Spleen (tissue), 11 donors: ENCODE data around the gene GRIK4. TPM values are rescaled to one million over a fixed set of nuclear protein-coding genes. Genes with fewer than 3 reads are reported as not detected.
A peak's percentile ranks its signal among the peaks of the same experiment; 100 is the strongest.

ENCODE experiments used
- DNase-seq: peaks from one replicate; pipeline ENCODE4 v3.0.0-alpha.2; 2020
- H3K27ac ChIP-seq, 8 donors: fragments of 200-600 bp; sonication (generic) in 7 of 8; 1 replicate in 4 of 8; 2 replicates in 4 of 8; pipeline versions ENCODE4 v1.5.0 to v1.8.0; 2016 to 2021; ENCODE audit warnings: inconsistent platforms in 4 of 8, mild to moderate bottlenecking in 4 of 8, moderate library complexity in 1 of 8
- H3K27me3 ChIP-seq, 7 donors: fragments of 200-600 bp; sonication (generic) in 6 of 7; replicated peaks in 1 of 7; 1 replicate in 4 of 7; 2 replicates in 3 of 7; pipeline versions ENCODE4 v1.5.0 to v1.8.0; 2016 to 2021; ENCODE audit warnings: inconsistent platforms in 3 of 7, mild to moderate bottlenecking in 1 of 7
- H3K36me3 ChIP-seq, 6 donors: fragments of 200-600 bp; sonication (generic) in 5 of 6; 1 replicate in 4 of 6; 2 replicates in 2 of 6; pipeline versions ENCODE4 v1.5.0 to v1.8.0; 2016 to 2021; ENCODE audit warnings: inconsistent platforms in 2 of 6
- H3K4me1 ChIP-seq, 6 donors: fragments of 200-600 bp; sonication (generic) in 5 of 6; 1 replicate in 3 of 6; 2 replicates in 3 of 6; pipeline versions ENCODE4 v1.5.0 to v1.8.0; 2016 to 2021; ENCODE audit warnings: inconsistent platforms in 3 of 6
- H3K4me3 ChIP-seq, 8 donors: fragments of 200-600 bp; sonication (generic) in 7 of 8; 1 replicate in 4 of 8; 2 replicates in 4 of 8; pipeline versions ENCODE4 v1.5.0 to v1.8.0; 2016 to 2021; ENCODE audit warnings: inconsistent platforms in 4 of 8, mild to moderate bottlenecking in 4 of 8, moderate library complexity in 2 of 8
- H3K9me3 ChIP-seq, 8 donors: fragments of 200-600 bp; sonication (generic) in 7 of 8; 1 replicate in 4 of 8; 2 replicates in 4 of 8; pipeline versions ENCODE4 v1.5.0 to v1.8.0; 2016 to 2021; ENCODE audit warnings: inconsistent platforms in 4 of 8
- POLR2A ChIP-seq, 3 donors: fragments of 450-650 bp; IDR thresholded peaks; one replicate each; pipeline ENCODE4 v1.5.1; 2017; ENCODE audit warnings: antibody characterized with exemption in 3 of 3, mild to moderate bottlenecking in 1 of 3
- POLR2AphosphoS5 ChIP-seq, 3 donors: sonication (generic); formaldehyde crosslinking; IDR thresholded peaks; one replicate each; pipeline ENCODE4 v1.5.1; 2017; ENCODE audit warnings: antibody characterized with exemption in 3 of 3
- WGBS, 5 donors: extraction: QIAGEN DNeasy Blood & Tissue Kit in 3 of 5; methylation state at CpG; one replicate each; pipeline versions ENCODE4 v1.1.5 to v1.1.7; 2013 to 2018; 5-methylcytosine and 5-hydroxymethylcytosine counted together
- intact Hi-C: fragments of 100-400 bp; cut with DNase I; formaldehyde crosslinking; loops from one replicate; pipeline ENCODE4 v1.15.0; 2023; ENCODE audit warnings: low total_unique reads
- polyA plus RNA-seq, 3 donors: library from polyadenylated mRNA; stranded (reverse); fragments of 200-250 nt; gene quantifications; one replicate each; pipeline ENCODE4 v1.2.1, GENCODE V29; 2013
- total RNA-seq, 7 donors: library from RNA; depleted of rRNA in 3 of 7; stranded (reverse); fragments of >200 nt in 3 of 7; fragmentation: NEBNext Ultra II Directional in 4 of 7; extraction: Animal tissue kit (Norgen Biotek cat#: 25700) in 4 of 7; gene quantifications; one replicate each; pipeline versions ENCODE4 v1.1.0 to v1.2.1, GENCODE V29; 2016 to 2021
- TF ChIP-seq, protein P1 (sequence below), 11 experiments: fragments of 200-600 bp in 7 of 11; fragments of 450-650 bp in 4 of 11; sonication (generic) in 4 of 11; IDR thresholded peaks in 8 of 11; conservative IDR thresholded peaks in 3 of 11; 1 replicate in 7 of 11; 2 replicates in 4 of 11; pipeline versions ENCODE4 v1.4.0 to v1.8.0; 2016 to 2021; ENCODE audit warnings: antibody characterized with exemption in 11 of 11, inconsistent platforms in 4 of 11, mild to moderate bottlenecking in 1 of 11
- donor health status: healthy with polysubstance abuse.
- donor health status: DM: no; HTN: no; CAD: no; lungs with moderate emphysema.
- donor health status: DM: no; HTN: no; CAD: no.
- donor health status: Bipolar disorder and iron deficiency.
- donor health status: healthy.
- donor health status: DM: no; HTN: no; CAD: no.
- donor health status: DM: yes; HTN: yes; CAD: no.

The GRIK4 gene
- total and polyA plus RNA-seq, 10 donors = 0.04 to 2.4 (median 0.59) TPM

DNA sequence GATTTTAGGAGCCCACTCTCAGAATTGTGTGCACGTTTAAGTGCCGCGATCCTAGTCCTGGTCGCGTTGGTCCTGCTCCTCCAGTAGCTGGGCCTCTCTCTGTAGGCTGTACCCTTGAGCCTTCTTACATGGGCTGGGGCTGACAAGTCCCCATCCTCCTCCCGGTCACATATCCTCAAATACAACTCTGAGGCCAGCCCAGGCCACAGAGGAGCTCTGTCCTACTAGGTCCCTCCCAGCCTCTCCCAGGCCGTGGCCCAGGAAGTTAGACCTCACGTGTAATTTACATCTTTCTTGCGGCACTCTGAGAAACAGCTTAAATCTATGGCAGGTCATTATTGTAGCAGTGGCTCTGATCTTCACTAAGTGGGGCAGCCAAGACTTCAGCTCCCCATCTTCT lies 305.2 kb downstream of the GRIK4 start:
- WGBS, 5 donors = 82 to 89% (median 84%) methylated on average over 9 of the region's 9 CpGs
- H3K27me3 ChIP-seq = peaks cover 0 to 59% (median 0%) of the 10 kb centered on the region in 7 donors
- H3K36me3 ChIP-seq = no peaks in the 10 kb centered on the region
- intact Hi-C loops = no loop called here
- TF ChIP-seq, protein P1, sequence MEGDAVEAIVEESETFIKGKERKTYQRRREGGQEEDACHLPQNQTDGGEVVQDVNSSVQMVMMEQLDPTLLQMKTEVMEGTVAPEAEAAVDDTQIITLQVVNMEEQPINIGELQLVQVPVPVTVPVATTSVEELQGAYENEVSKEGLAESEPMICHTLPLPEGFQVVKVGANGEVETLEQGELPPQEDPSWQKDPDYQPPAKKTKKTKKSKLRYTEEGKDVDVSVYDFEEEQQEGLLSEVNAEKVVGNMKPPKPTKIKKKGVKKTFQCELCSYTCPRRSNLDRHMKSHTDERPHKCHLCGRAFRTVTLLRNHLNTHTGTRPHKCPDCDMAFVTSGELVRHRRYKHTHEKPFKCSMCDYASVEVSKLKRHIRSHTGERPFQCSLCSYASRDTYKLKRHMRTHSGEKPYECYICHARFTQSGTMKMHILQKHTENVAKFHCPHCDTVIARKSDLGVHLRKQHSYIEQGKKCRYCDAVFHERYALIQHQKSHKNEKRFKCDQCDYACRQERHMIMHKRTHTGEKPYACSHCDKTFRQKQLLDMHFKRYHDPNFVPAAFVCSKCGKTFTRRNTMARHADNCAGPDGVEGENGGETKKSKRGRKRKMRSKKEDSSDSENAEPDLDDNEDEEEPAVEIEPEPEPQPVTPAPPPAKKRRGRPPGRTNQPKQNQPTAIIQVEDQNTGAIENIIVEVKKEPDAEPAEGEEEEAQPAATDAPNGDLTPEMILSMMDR (IDR thresholded peaks at IDR 0.05 in 8 of 11, conservative IDR thresholded peaks at IDR 0.05 in 3 of 11) = no peak
- no peak for TF ChIP-seq POLR2AphosphoS5 (IDR thresholded peaks at IDR 0.05)
- no peak for TF ChIP-seq POLR2A (IDR thresholded peaks at IDR 0.05)
- no peaks in the 10 kb centered on the region for H3K9me3 ChIP-seq
- H3K4me3 ChIP-seq = no peak overlapping the region
- H3K27ac ChIP-seq = no peak overlapping the region
- DNase-seq = no peak
- no peaks in the 10 kb centered on the region for H3K4me1 ChIP-seq

DNA sequence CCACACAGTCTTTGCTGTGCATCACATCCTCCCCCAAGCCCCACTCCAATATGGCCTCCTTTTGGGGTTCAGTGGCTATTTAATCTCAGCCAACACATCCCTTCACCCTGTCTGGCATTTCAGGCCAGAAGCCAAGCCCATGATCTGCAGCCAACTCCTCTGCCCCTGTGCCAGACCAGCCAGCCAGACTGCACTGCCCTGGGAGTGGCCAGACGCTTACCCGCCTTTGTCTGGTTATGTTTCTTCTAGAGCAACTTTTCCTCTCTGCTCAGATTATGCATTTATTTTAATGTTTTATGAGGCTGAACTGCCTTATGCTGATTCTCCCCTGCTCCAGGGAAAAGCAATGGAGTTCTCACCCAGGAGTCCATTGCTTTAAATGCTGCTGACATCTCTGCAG lies 305.6 kb downstream of the GRIK4 start:
- Histone ChIP-seq H3K9me3 (no peaks in the 10 kb centered on the region), H3K27me3 (peaks cover 0 to 63% (median 0%) of the 10 kb centered on the region in 7 donors), H3K27ac (no peak overlapping the region), H3K4me1 (no peaks in the 10 kb centered on the region), H3K36me3 (no peaks in the 10 kb centered on the region), H3K4me3 (no peak overlapping the region)
- intact Hi-C loops = no loop called here
- 90 to 96% (median 93%) methylated on average over 2 of the region's 2 CpGs for WGBS, 5 donors
- peak; percentile 25 for DNase-seq
- TF ChIP-seq POLR2A (IDR thresholded peaks at IDR 0.05) (no peak), POLR2AphosphoS5 (IDR thresholded peaks at IDR 0.05) (no peak)
- TF ChIP-seq, protein P1 (IDR thresholded peaks at IDR 0.05 in 8 of 11, conservative IDR thresholded peaks at IDR 0.05 in 3 of 11) = no peak

DNA sequence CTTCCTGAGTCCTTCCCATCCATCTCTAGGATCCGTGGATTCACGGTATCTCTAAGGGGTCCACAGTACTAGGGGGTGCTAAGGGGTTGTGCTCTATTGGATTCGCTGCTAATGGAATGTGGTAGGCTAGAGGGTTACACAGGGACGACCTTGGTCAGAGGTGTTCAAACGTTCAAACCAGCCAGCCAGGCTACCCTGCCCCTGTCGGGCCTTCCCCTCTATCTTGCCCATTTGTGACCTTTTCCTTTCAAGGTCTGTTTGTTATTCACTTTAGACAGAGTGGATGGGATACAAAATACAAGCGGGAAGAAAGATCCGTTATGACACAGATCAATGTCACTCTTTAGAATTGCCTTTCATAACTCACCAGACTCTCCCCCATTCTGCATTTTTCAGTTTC lies 306.5 kb downstream of the GRIK4 start:
- TF ChIP-seq POLR2A (IDR thresholded peaks at IDR 0.05) (no peak), POLR2AphosphoS5 (IDR thresholded peaks at IDR 0.05) (no peak)
- TF ChIP-seq, protein P1 (IDR thresholded peaks at IDR 0.05 in 8 of 11, conservative IDR thresholded peaks at IDR 0.05 in 3 of 11) = no peak
- H3K27ac ChIP-seq = no peak overlapping the region
- no peaks in the 10 kb centered on the region for H3K4me1 ChIP-seq
- no peaks in the 10 kb centered on the region for H3K9me3 ChIP-seq
- no peaks in the 10 kb centered on the region for H3K36me3 ChIP-seq
- WGBS, 5 donors = 65 to 80% (median 71%) methylated on average over 8 of the region's 8 CpGs
- H3K27me3 ChIP-seq = peaks cover 0 to 63% (median 0%) of the 10 kb centered on the region in 7 donors
- no peak overlapping the region for H3K4me3 ChIP-seq
- peak; percentile 10 for DNase-seq
- intact Hi-C loops = no loop called here

DNA sequence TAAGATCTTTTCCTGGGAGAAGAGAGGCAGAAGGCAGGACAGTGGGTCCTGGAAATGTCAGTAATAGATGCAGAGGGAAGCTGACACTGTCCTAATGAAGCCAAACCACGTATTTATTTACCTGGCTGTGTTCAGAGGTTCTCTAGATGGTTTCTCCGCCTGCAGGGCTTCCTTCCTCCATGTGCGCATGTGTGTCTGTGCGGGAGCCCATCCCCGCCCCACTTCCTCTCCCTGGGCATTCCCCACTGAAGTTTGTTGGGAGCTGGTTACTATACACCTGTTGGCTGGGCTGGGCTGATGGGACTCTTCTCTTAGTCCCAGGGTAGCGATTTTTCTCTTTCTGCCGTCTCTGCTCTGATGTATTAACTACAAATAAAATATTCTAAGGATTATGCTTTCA lies 307.5 kb downstream of the GRIK4 start:
- intact Hi-C loops = no loop called here
- Histone ChIP-seq H3K4me3 (no peak overlapping the region), H3K36me3 (no peaks in the 10 kb centered on the region), H3K4me1 (no peaks in the 10 kb centered on the region), H3K27ac (no peak overlapping the region), H3K27me3 (peaks cover 0 to 63% (median 0%) of the 10 kb centered on the region in 7 donors), H3K9me3 (no peaks in the 10 kb centered on the region)
- TF ChIP-seq, protein P1 (IDR thresholded peaks at IDR 0.05 in 8 of 11, conservative IDR thresholded peaks at IDR 0.05 in 3 of 11) = no peak
- TF ChIP-seq POLR2A (IDR thresholded peaks at IDR 0.05) = no peak
- peak; percentile 37 for DNase-seq
- WGBS, 5 donors = 3 to 32% (median 6%) methylated on average over 7 of the region's 7 CpGs
